Non-pigmented ciliary epithelial cell (primary cell): ENCODE measurements around the gene ZBTB7A.
"Not testable (repeated sequence)": the region's sequence is repeated elsewhere in the genome, so short reads cannot be mapped to it uniquely, and the experiment has no call there.

ENCODE experiments used
- DNase-seq: peaks from one replicate; pipeline ENCODE4 v3.0.0-alpha.2; 2010; ENCODE audit warnings: low read depth

ZBTB7A gene

DNA sequence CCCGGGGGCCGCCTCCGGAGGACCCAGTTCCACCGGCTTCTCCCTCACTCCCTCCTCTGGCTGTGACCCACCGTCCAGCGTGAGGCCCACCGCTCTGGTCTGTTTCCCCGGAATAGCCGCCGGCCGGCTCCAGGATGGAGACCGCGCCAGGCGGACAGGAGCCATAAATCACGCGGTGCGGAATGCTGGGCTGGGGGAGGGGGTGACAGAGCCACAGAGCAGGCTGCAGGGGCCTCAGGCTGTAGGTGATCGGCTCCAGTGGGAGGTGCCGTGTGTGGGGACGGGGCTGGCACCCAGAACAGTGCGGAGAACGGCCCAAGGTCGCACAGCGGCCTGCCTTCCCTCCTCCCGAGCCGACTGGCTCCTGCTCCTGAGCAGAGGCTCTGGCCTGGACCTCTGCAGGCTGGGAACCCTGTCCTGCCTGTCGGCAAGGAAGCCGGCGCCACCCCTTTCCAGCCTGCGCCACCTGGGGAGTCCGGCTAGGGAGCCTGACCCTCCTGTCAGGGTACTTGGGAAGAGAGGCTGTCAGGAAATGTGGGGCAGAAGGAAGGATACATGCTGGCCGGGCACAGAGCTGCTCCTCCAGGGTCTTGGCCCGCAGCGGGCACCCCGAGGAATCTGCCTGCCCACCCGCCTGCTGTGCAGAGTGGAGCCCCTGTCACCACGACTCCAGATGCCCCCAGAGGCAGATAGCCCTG, 50.8 kb downstream of the ZBTB7A start:
- no peak for DNase-seq

DNA sequence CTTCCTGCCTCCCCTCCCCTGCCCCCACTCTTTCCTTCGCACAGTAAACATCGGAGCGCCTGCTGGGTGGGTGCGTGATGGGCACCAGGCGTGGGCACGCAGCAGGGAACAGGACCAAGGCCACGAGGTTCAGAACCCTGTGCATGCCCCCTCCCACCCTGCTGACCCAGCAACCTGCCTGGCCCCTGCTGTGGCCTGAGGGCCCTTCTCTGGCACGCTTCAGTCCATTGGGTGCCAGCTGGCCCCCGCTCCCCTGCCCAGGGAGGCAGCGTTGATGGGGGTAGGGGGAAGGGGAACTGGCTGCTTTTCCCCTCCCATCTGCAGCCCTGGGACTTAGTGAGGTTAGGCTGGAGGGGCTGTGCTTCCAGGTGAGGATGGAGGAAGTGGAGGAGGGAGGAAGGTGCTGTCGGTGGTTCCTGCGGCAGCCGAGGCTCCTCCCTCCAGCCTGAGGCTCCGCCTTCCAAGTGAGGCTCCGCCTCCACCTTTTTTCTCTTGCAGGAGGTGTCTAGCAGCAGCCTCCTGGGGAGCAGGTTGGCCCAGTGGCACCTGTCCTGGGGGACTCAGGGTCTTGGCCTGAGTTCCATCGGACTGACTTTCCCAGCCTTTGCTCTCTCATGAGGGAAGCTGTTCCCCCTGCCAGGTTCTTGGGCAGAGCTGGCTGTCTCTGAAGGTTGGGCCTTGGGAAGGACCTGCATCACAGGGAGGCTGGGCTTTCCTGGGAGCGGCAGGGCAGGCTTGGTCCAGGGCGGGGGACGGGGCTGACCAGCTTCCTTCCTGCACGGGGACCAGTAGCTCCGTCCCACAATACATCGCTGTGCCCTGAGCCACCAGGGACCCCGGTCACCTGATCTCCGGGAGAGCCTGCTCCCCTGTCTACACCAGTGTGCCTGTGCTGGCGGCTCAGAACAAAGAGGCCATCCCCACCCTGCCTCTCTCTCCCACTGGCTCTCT, 51.9 kb downstream of the ZBTB7A start:
- DNase-seq: no peak

DNA sequence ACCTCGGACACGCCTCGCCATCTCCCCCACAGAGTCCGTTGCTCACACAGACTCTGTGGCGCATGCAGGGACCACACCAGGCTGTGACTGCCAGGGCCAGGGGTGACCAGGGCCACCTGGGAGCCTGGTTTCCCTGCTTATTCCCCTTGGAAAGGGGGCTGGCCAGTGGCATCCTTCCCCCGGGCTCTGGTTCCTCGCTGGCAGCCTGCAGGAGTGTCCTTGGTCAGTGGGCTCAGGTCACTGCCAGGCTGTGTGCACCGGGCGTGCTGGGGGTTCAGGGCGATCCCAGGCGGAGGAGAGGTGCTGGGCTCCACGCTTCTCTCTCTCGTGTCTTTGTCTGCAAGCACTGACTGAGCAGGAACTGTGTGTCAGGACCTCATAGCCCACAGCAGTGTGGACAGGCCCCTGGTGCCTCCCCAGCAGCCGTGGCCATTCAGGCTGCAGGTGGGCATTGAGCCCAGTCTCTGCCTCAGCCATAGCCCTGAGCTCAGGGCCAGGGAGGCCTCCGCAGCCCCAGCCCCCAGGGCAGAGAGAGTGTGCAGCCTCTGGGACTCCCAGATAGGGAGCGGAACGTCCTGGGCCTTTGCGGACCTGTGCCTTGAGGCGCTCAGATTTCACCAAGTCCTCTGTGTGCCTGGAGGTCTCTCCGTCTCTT, 52.7 kb downstream of the ZBTB7A start:
- DNase-seq: no peak

DNA sequence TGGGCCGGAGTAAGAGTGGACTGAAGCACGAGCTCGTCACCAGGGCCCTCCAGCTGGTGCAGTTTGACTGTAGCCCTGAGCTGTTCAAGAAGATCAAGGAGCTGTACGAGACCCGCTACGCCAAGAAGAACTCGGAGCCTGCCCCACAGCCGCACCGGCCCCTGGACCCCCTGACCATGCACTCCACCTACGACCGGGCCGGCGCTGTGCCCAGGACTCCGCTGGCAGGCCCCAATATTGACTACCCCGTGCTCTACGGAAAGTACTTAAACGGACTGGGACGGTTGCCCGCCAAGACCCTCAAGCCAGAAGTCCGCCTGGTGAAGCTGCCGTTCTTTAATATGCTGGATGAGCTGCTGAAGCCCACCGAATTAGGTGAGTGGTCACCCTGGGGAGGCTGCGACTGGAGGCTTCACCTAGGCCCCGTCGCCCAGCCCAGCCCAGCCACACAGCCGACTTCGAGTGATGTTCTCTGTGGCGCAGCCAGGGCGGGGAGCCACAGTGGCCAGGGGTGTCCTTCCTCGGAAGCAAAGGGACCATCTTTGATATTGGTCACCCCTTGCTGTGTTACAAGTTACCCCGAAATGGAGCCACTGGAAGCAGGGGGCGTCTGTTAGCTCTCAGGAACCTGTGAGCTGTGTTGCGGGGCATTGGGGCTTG, 53.6 kb downstream of the ZBTB7A start:
- no peak for DNase-seq

DNA sequence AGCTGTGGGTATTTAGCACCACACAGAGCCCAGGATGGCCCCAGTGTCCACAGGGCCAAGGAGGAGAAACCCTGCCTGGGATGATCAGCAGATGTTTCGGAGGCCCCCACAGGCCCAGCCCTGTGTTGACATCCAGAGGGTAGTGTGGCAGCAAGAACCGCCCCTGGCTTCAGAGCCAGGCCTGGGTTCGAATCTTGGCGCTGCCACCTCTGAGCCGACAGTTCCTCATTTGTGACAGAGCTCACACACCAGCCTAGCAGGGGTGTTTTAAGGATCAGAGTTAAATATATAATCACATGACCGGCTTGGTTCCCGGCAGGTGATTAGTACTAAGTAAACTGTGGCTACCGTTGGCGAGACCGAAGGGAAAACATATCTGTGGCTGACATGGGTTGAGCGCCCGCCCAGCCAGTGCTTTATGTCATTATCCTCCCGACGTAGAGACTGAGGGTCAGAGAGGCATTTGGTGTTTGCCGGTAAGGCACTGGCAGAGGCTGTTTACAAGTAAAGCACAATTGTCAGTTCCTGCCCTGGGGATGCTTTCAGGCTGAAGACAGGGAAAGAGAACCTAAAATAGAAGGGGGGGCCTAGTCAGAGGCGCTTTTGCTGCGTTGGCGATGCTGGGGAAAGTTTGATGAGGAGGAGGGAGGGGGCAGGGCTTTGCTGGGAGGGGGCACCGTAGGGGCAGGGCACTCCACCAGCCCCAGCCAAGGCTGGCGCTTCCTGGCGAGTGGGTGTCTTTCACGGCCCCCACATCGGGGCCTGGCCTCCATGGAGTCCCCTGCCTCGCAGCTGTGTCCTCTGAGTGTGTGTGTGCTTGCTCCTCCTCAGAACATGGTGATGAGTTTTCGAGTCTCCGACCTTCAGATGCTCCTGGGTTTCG, 54.4 kb downstream of the ZBTB7A start:
- DNase-seq: no peak

DNA sequence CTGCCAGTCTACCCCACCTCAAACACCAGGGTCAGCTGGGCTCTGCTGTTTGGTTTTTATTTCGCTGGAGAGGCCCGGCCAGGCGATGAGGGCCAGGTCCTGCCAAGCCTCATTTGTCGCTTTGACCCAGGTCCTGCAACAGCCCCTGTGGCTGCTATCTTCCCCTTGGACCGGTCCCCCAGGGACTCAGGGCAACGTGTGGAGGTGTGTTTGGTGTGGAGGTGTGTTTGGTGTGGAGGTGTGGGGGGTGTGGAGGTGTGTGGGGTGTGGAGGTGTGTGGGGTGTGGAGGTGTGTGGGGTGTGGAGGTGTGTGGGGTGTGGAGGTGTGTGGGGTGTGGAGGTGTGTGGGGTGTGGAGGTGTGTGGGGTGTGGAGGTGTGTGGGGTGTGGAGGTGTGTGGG, 55.3 kb downstream of the ZBTB7A start:
- DNase-seq: not testable (repeated sequence)

DNA sequence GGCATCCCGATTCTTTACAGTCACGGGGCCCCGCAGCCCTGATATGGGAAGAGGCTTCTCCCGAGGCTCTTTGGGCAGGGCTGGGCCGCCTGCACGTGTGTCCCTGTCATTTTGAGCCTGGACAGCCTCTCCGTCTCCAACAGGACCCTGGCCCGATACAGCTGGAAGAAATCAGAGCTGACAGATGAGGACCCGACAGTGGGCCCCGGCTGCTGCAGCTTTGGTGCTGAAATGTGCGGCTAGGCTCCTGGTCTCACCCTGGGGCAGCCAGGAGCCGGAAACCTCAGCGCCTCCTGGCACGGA, 55.9 kb downstream of the ZBTB7A start:
- DNase-seq: no peak

DNA sequence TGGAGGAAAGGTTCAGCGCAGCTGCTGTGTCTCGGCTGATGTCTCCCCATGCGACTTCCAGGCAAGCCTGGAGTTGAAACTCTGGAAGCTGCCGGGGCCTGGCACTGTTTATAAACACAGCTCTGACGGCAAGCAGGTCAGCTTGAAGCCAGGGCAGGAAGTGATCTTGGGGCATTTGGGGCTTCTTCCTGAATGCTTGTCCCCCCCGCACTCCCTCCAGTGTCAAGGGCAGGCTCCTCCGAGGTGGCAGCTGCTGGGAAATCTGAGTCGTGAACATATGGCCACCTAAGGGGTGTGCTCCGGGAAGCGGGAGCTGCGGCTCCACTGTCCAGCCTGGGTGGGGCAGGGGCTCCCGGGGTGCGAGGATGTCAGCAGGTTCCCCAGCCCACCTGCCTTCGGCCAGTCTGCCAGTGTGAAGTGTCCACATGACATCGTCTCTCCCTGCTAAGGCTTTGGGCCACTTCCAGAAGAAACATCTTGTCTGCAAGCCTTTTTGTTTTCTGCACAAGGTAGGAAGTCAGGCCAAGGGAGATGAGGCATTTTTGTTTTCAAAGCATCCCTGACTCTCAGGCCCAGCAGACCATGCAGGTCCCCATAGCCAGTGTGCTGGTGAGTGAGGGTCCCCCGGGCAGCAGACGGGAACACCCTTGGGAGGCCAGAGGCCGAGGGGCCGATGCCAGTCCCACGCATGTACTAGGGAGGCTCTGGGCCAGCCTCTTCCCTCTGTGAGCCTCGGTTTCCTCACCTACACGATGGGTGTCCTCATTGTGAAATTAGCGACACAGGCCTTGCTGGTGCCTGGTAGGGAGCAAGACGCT, 56.5 kb downstream of the ZBTB7A start:
- no peak for DNase-seq

DNA sequence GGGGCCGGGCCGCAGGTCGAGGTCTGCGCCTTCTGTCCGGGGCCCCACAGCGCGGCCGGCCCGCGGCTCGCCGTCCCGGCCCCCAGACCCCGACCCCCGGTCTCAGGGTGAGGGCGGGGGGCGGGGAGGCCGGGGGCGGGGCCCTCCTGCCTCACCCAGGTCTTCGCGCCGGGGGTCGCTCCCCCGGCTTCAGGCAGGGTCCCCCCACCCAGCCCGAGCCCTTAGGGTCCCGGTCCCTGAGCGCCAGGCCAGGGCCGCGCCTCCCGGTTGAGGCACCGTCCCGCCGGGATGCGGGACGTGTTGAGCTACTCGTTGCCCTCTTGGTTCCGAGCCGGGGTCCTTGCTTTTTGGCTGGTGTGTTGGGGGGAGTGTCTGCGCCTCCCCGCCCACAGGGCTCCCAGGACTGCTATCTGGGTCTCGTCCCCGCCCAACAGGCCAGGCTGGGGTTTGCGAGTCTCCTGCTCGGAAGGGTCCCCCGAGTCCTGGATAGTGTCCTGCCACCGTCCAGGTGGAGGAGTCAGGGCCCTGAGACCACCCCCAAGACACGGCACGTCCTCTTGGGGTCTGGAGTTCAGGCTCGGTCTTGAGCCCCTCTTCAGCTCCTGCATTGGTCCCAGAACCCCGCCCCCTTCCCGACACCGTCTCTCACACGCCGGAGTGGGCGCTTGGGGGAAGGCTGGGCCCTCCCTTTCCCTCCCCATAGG, 58.7 kb downstream of the ZBTB7A start:
- no peak for DNase-seq

DNA sequence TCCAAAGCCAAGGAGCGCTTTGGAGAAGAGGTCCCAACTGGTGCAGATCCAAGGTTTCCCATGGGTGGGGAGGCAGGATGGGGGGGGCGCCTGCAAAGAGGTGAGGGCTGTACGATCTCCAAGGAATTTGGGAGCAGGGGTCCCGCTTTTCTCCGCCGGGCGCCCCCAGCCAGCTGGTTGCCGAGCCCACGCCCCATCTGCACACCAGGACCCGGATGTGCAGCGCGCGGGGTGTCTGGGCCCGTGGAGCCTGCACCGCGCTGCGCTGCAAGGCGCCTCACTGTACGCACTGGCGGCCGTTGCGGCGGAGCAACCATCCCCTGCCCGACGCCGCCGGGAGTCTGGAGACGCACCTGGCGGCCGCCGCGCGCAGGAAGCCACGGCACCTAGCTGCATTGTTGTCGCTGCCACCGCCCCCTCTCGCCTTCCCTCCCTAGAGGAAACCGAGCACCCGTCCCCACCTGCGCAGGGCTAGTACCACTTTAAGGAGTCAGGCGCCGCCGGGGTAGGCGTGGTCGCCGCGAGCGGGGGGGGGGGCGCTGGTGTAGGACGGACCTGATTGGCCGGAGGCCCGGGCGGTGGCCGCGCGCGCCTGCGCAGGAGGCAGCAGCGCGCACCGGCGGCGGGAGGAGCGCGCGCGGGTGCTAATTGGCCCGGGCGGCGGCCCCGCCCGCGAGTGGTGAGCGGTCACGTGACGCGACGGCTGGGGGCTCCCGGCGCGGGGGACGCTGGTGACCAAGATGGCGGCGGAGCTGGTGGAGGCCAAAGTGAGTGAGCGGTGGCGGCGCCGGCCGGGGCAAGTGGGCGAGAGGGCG, 59.5 kb downstream of the ZBTB7A start, which contains the start of gene PIAS4:
Gene PIAS4, plus strand, starts transcription at position 716 of the 815 bp plus-strand sequence. Its CDS starts 25 bp downstream, at position 741.
- DNase-seq: no peak

DNA sequence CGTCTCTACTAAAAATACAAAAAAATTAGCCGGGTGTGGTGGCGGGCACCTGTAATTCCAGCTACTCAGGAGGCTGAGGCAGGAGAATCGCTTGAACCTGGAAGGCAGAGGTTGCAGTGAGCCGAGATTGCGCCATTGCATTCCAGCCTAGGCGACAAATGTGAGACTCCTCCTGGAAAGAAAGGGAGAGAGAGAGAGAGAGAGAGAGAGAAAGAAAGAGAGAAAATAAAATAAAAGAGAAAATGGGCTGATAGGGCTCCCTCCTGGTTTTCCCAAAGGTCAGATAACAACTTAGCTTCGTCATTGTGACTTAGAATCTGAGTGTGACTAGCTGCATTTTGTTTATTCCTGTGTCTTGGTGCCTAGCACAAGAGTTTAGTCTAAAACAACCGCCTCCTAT, 61.3 kb downstream of the ZBTB7A start:
- DNase-seq: not testable (repeated sequence)

DNA sequence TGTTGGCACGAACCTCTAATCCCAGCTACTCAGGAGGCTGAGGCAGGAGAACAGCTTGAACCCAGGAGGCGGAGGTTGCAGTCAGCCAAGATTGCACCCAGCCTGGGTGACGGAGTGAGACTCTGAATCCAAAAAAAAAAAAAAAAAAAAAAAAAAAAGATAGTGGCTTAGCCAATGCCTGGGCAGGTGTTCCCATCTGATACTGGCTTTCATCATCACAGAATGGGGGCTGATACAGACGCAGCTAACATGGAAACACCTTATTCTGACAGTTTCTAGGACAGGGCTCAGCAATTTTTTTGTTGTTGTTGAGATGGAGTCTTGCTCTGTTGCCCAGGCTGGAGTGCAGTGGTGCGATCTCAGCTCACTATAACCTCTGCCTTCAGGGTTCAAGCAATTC, 65.9 kb downstream of the ZBTB7A start:
- DNase-seq: not testable (repeated sequence)

DNA sequence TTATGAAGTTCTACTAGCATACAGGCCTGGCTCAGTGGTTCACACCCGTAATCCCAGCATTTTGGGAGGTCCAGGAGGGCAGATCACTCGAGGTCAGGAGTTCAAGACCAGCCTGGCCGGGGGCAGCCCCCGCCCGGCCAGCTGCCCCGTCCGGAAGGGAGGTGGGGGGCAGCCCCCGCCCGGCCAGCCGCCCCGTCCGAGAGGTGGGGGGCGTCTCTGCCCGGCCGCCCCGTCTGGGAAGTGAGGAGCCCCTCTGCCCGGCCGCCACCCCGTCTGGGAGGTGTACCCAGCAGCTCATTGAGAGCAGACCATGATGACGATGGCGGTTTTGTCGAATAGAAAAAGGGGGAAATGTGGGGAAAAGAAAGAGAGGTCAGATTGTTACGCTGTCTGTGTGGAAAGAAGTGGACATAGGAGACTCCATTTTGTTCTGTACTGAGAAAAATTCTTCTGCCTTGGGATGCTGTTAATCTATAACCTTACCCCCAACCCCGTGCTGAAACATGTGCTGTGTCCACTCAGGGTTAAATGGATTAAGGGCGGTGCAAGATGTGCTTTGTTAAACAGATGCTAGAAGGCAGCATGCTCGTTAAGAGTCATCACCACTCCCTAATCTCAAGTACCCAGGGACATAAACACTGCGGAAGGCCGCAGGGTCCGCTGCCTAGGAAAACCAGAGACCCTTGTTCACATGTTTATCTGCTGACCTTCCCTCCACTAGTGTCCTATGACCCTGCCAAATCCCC, 67.9 kb downstream of the ZBTB7A start:
- DNase-seq: not testable (repeated sequence)

DNA sequence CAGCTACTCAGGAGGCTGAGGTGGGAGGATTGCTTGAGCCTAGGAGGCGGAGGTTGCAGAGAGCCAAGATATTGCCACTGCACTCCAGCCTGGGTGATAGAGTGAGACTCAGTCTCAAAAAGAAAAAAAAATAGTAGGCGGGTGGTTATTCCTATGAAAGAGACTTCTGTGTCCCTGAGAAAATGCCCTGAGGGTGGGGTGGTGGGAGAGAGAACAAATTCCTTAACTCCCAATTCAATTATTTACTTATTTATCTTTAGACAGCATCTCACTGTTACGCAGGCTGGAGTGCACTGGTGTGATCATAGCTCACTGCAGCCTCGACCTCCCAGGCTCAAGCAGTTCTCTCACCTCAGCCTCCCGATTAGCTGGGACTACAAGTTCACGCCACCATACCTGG, 71.1 kb downstream of the ZBTB7A start:
- no peak for DNase-seq
